NT2/D1 (cell line): ENCODE data around the gene LRMDA.

ENCODE experiments used
- SUZ12 ChIP-seq: IDR thresholded peaks from 2 replicates; pipeline ENCODE4 v1.6.1; 2011; ENCODE audit not compliant: insufficient read length, insufficient read depth; ENCODE audit errors: extremely low read depth
- YY1 ChIP-seq: IDR thresholded peaks from 2 replicates; pipeline ENCODE4 v1.6.1; 2011; ENCODE audit not compliant: insufficient read length, insufficient read depth
- ZNF274 ChIP-seq: IDR thresholded peaks from 2 replicates; pipeline ENCODE4 v1.6.1; 2011; ENCODE audit warnings: mild to moderate bottlenecking, low read depth, low read length

DNA sequence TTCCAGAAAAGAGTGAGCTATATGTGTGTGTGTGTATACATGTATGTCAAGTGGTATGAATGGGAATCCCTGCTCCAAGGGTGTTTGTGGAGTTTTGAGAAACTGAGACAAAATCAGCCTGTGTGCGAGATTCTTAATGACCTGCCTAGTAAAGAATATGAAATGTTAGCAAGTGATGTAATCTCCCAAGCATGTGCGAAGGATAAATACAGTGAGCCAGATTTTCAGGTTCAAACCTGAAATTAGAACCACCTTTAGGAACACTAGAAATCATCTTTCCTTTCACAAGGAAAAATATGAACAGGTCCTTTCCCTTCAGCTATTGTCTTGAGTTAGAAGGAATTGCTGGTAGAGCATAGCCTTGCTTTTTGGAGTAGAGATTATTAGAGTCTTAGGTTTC, 457.6 kb downstream of the LRMDA start:
- no peak for TF ChIP-seq YY1
- TF ChIP-seq ZNF274, result no peak
- no peak for TF ChIP-seq SUZ12
